Islet precursor cell (in vitro differentiated cells): ENCODE measurements around the gene FHIP1A.

Experiments used
- DNase-seq: peaks from one replicate; pipeline ENCODE4 v3.0.0-alpha.2; 2018

Gene FHIP1A

DNA sequence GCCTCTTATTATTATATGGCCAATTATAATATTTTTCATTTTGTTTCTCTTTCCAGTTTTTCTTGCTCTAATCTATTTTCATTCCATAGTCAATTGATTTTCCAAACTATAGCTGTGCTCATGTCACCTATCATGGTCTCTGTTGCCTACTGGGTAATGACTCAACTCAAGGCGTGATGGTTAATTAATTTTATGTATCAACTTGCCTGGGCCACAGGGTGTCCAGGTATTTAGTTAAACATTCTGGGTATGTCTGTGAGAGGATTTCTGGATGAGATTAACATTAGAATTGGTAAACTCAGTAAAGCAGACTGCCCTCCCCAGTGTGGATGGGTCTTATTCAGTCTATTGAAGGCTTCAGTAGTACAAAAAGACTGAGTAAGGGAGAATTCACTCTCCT is 9.9 kb downstream of the FHIP1A start:
- no peak for DNase-seq

DNA sequence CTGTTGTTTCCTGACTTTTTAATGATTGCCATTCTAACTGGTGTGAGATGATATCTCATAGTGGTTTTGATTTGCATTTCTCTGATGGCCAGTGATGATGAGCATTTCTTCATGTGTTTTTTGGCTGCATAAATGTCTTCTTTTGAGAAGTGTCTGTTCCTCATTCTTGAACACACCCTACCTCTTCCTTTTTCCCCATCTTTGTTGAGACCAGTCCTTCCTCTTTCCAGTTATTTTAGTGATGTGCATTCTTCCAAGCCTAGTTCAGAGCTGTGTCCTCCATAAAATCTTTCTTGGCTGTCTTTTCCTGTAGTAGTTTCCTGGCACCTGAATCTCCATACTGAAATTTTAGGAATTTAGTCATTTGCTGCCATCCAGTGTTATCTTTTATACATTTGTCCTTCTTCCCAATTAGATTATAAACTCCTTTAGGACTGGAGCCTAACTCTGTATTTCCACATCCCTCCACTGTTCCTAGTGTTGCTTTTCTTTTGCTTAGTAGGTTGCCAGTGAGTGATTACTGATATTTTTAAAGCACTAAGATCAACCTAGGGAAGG is 11.4 kb downstream of the FHIP1A start:
- no peak for DNase-seq

DNA sequence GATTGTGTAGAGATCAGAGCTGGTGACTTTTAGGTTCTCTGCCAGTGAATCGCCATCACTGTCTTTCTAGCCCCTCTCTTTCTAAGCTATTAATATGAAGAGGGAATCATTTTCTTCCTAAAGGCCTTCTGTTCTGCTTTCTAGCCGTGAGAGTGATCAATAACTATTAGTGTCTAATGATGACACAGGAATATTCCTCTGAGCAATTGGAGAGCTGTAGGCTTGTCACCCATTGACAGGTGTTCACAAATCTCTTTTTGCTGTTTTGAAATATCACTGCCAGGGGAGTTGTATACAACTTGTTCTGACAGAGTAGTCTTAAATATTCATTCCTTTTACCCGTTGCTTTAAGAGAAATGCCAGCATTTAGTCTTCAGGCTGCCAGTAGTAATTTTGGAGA is 13.9 kb downstream of the FHIP1A start:
- DNase-seq, result no peak

DNA sequence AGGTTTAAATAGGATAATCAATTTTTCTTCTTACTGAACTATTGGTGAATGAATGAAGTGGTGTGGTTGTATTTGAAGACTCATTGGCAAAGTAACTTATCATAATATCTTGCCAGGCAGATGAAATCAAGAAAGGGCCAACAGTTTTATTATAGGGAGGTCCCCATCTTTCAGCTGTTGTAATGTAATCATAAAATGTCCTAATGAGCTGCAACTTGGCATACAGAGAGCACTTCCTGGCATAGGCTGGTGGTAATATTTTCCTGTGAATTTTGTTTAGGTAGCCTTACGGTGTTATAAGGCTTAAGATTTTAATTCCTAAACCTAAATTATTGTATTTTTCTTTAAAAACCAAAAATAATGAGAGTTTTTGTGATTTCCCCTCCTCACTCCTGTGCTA is 17.5 kb downstream of the FHIP1A start:
- no peak for DNase-seq

DNA sequence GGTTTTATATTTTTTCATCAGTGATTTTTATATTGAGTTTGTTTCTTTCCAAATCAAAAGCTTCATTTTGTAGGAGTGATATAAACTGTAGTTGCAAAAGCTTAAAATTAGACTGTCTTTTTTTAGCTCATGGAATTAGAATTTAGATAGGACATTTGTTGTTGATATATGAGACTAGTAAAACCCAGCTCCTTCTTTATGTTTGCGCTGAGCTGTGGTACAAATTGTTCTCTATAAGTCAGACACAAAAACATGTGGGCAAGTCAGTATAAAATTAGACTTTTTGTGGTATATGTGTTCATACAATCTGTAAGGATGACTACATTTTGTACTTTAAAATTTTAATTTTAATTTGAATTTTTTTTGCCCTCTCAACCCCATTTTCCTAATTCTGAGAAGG is 18.3 kb downstream of the FHIP1A start:
- DNase-seq, result no peak

DNA sequence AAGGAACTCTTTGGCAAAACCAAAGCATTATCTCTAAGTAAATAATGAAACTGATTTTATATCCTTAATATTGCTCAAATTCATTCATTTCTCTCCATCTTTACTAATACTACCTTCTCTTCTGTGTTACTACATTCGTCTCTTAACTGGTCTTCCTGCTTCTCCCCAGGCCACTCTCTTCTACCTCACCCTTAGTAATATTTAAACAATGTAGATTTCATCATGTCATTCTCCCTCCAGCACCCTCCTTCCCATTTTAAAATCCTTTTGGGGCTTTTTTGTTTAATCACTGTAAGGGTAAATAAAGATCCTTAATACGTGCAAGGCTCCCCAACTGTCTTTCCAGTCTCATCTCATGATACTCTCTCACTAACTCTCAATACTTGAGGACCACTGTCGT is 19.4 kb downstream of the FHIP1A start:
- DNase-seq, result no peak

DNA sequence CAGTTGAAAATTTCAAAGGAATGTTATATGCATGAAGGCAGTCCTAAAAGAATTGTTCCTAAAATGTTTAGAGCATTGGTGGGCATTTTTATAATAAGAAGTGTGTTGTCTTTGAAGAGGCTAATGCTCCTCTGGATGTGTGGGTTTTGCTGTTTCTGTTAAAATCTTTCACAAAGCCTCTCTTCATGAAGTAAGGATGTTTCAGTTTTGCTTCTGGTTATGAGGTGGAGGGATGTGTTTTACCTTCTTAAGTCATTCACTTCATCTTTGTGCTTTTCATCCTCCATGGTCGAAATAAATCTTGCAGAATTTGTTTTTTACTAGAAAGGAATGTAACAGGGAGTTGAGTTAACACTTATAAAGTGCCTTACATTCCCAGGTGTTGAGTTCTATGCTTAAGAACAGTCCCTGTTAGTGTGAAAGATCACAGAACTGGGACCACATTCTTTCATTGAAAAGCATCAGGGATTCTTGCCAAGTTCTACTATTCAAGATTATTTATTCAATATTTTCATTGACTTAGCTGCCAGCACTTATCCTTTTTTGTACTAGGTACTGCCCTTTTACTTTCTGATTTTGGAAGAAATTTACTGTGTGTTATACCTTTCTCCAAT is 21.1 kb downstream of the FHIP1A start:
- no peak for DNase-seq

DNA sequence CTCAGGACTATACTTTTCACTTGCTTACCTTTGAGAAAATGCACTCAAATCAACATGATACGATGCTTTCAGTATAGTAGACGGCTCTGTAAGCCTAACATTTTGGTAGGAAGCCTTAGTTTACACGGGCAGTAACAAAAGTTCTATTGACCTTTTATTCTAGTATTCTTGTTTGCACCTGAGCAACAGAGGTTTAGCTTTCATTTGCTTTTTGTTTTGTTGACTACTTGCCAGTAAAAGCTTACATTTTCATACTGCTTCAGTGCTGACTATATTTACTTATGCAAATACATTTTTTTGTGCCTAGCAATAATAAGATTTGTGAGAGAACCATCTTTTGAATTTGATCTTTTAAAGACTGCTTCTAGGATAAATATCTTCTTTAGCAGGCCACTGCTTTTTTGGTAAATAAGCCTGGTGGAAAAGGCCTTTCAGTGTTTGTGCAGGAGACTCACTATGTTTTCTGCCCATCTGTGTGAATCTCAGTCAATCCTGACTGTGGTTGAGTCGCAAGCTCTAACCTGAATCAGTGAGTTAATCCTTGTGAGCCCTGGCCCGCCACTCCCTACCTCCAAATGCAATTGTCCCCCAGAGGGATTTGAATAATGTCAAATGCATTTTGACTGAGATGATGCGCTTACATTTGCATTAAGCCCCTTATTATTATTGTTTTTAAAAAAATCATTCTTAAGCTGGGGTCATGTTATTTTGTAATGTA is 21.9 kb downstream of the FHIP1A start:
- DNase-seq, result no peak

DNA sequence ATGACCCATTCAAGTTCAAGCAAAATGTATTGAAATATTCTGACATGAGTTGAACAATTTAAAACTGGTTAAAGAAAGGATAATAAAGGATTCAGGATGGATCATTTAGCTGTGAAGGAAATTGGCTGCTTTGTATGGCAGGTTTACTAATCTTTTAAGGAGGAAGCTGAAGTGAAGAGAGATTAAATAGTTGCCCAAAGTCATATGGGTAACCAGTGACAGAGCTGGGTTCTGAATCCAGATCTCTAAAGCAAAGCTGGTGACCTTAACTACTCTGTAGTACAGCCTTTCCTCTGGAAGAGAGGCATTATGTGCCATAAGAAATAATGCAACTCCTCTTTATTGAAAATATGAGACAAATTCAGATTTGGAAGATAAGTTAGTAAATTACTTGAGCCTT is 22.8 kb downstream of the FHIP1A start:
- DNase-seq, result no peak

DNA sequence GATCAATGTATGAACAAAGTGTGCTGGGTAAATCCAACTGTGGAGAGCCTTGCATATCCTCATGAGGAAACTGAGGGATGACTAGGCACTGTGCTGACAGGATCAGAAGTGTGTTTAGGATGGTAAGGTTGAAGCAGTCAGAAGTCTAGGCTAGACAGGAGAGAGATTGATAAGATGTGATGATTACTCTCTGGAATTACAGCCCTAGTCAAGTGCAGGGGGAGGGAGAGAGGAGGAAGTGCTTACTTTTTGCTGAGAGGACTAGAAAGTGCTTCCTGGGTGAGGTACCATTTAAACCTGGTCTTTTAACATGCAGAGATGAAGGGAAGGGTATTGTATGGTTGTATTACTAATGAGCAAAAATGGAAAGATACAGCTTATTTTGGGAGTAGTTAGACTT is 23.7 kb downstream of the FHIP1A start:
- no peak for DNase-seq

DNA sequence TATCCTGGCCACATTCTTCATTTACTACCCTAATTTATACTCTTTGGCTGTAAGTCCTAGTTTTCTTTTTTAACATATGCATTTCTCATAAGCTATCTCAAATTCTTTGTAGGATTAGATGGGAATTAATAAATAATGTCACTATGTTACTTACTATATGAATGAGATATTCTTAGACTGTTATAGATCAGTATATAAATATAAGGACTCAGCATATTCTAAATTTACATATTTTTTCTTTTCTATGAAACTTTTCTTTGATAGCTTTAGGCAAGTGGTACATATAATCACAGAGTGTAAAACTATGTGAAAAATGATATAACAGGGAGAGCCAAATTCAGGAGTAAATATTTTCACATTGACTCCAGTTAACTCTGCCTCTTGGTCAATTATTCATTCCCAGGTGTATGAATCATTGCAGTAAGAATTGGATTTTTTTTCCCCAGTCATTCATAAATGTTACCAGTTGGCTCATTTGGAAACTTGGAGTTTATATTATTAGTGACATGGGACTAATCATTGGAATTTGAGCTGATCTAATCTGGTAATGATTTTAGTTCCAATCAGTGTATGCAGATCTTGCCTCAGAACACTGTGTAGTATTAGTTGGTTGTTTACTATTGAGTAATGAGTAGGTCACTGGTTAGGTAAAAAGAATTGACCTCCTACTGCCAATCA is 25.3 kb downstream of the FHIP1A start:
- DNase-seq, result no peak

DNA sequence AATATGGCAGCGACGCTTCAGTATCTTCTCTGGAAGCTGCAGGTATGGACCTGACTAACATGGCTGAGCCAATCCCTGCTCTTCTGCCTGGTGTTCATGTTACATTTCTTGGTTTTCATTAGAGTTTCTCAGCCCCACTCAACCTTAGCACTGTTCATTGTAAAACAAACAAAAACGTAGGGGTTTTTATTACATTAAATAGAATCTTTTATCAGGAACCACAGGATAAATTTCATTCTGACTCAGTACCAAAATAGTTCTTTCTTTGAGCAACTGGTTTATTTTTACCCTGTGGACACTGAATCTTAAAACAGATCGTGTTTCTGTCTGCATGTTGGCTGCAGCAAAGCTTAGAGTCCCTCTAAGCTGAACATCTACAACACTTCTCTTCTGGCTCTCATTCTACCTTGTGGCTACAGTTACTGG is 27.1 kb downstream of the FHIP1A start:
- DNase-seq, result no peak

DNA sequence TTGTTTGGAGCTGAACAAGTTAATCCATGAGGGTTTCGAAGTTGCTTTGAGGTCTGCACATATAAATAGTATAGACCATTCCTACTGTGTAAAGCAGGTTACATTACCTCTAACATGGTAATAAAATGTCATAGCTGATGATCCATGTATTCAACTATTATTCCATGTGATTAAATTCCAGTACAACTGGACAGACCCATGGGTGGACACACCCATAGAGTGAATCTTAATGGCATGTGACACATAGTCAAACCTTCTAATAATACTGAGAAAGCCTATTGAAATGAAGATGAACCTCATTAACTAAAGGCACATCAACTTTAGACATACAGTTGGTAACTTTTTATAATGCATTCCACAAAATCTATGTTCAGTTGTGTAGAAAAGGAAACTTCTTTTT is 28.5 kb downstream of the FHIP1A start:
- no peak for DNase-seq

DNA sequence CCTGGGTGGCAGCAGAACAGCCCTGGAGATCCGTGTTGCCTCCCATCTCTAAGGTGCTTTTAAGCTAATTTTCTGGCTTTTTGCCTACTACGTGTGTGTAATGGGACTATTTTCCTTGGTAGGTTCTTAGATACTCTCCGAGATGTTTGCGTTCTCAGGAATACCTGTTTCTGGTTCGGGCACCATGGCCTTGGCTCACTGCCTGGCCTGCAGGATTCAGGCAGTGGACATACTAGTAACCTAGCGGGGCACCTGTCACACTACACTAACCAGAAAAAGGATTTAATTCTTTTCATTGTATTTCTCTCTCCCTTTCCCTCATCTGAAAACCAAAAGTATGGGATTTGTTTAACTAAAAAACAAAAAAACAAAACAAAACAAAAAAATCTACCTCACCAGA is 29.2 kb downstream of the FHIP1A start:
- DNase-seq, result no peak

DNA sequence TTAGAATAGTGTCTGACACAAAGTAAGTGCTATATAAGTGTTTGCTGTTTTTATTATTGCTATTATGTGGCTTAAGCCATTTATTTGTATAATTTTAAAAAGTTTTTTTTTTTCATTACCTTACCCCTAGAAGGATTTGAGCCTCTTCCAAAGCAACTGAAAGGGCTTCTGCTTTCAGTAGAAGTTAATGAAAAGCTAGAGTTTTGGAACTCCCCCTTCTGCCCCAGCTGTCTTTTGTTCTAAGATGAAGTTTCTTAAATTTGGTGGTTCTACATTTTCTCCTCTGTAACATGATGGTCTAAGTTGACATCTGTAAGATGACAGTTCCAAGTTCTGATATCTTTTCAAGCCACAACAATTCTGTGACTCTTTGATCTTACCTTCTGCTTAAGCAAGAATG is 30.3 kb downstream of the FHIP1A start:
- DNase-seq, result no peak

DNA sequence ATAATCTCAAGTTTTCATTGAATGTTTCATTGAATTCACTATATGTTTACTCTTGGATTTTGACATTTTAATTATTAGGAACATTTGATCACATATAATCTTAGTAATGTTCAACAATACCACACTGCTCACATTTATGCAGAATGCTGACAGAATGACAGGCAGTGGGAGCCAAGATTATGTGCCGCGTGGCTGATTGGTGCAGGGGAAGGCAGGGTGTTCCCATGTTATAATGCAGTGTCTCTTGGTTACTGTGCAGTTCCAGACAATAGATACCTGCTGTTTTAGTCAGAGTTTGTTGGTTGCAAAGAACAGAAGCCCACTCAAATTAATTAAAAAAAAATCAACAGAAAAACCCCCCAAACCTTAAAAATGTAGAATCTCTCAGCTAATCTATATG is 33.0 kb downstream of the FHIP1A start:
- DNase-seq, result no peak

DNA sequence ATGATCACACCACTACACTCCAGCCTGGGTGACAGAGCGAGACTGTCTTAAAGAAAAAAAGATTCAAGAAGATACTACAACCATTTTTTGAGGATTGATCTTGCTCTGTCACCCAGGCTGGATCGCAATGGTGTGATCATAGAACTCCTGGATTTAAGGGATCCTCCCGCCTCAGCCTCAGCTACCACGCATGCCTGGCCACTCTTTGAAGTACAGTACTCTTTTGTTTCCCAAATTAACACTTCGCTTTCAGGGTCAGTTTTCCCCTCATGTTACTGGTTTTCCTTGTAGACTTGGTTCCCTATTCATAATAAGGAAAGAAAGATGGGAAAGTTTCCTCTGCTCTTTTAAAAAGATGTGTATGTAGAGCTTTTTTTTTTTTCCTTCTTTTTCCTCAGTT is 34.3 kb downstream of the FHIP1A start:
- no peak for DNase-seq

DNA sequence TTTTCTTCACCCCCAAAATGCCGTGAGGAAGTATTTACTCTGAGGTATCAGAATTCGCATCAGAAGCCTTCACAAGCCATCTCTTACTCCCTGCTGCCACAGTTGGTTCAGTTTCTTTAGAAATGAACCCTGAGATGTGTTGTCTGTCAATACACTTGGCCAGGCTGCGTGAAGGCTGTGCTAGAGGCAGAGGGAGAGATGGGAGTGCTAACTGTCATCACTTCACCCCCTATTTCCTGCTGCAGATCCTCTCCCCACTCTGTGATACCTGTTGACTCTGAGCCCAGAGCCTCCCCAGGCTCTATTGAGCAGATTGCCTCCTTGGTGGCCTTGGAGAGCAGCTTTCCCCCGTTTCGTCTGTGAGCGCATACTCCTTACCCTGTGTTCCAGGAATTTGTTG is 34.8 kb downstream of the FHIP1A start:
- DNase-seq, result no peak

DNA sequence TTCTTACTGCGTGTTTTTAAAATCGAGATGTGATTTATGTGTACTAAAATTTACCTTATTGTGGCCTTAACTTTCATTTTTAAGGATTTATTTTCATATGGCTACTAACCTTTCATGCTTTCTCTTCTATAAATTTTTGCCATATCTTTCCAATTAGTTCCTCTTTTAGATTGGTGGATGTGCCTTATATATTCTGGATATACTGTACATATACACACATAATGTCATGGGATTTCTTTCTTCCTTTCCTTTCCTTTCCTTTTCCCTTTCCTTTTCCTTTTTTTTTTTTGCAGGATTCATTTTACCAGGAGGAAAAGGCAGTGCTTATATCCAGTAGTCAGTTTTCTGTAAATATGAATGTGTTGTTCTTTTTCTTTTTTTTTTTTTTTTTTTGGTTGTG is 37.2 kb downstream of the FHIP1A start:
- no peak for DNase-seq

DNA sequence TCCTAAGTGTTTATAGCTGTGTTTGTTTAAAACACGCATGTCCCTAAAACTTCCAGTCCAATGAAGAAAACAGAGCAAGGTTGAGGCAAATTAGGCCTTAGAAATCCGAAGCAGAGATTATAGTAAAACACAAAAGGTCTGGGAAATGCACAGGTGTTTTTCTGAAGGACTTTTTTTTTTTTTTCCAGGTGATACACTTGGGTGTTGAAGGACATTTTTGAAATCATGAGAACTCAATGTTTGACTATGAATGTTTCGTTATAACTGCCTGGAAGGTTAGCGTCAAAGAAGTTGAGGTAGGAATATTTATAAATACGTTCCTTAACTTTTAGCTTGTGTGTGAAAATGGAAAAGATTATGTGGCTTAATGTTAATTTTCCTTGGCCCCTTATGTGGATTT is 45.5 kb downstream of the FHIP1A start:
- DNase-seq, result no peak

DNA sequence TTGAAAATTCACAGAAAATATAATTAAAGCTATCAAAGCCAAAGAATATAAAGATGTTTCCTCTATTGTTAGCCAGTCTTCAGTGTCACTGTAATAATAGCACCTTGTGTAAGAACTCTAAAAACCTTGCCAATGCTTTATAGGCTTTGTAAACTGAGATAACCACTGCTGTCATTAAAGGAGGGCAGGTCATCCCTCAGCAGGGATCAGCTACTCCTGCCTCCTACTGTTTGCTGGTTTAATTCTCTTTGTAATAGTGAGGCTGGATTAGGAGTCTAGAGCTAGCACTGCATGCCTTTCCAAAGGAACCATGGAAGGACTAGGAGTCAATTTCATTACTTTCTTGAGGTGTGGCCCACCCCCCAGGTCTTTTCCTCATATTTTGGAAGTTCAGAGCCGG is 46.2 kb downstream of the FHIP1A start:
- no peak for DNase-seq

DNA sequence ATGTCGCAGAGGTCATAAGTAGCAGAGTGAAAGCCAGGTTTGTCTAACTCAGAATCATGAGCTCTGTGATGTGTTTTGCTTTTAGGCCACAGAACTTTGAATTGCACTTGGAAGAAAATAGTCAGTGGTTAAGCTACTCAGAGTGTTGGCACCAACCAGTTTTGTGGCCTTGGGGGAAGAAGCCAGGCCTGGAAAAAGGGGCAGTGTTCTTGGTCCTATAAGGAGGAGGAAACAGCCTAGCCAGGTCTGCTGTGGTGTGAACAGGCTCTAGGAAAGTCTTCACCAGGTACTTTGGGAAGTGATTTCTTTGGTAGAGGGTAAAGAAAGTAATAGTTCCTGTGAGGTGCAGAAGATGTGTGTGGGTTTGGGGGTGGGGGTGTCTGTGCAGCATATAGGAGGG is 49.2 kb downstream of the FHIP1A start:
- DNase-seq, result peak; percentile 69
